Hematopoietic multipotent progenitor cell (in vitro differentiated cells): ENCODE results near the gene DDX31. TPM values are rescaled to one million over a fixed set of nuclear protein-coding genes. Genes with fewer than 3 reads are reported as not detected.

Experiments used
- DNase-seq, 3 donors: peaks; one replicate each; pipeline ENCODE4 v3.0.0-alpha.2; 2011 to 2015; ENCODE audit warnings: low read depth in 2 of 3, low spot score in 2 of 3
- total RNA-seq: library from RNA; depleted of rRNA; stranded (reverse); fragments of >200 nt; gene quantifications from one replicate; pipeline ENCODE4 v1.2.3, GENCODE V29; 2012

Gene DDX31
- total RNA-seq, 1 donor, result 7.0 TPM

DNA sequence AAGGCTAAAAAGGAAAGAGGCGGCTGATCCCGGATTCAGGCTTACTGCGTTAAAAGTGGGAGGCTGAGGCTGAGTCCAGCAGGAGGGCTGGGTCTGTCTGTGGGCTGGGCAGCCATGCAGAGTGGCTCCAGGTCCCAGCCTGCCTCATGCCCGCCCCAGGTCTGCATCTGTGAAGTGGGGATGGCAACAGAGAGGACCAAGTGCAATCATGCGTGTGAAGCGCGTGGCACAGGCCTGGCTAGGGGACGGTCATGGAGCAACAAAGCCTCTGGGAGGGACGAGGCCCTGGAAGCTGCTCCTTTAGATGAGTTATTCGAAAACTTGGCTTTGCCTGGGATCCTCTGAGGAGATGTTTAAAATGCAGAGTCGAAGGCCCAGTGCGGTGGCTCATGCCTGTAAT, 117.7 kb downstream of the DDX31 start:
- no peak for DNase-seq

DNA sequence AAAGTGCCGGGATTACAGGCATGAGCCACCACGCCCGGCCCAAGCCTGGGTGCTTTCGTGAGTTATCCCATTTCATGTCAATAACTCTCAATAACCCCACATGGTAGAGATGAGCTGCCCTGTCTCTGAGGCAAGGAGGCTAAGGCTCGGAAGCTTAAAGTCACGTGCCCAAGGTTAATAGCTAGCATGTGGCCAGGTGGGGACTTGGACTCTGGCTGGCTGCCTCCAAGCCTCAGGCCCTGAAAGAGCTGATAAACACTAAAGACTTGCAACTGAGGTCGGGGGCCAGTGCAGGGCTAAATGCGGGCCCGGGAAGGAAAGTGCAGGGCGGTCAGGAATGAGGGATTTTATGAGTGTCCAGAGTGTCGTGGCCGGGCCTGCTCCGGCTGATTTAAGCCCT, 118.2 kb downstream of the DDX31 start:
- no peak for DNase-seq

DNA sequence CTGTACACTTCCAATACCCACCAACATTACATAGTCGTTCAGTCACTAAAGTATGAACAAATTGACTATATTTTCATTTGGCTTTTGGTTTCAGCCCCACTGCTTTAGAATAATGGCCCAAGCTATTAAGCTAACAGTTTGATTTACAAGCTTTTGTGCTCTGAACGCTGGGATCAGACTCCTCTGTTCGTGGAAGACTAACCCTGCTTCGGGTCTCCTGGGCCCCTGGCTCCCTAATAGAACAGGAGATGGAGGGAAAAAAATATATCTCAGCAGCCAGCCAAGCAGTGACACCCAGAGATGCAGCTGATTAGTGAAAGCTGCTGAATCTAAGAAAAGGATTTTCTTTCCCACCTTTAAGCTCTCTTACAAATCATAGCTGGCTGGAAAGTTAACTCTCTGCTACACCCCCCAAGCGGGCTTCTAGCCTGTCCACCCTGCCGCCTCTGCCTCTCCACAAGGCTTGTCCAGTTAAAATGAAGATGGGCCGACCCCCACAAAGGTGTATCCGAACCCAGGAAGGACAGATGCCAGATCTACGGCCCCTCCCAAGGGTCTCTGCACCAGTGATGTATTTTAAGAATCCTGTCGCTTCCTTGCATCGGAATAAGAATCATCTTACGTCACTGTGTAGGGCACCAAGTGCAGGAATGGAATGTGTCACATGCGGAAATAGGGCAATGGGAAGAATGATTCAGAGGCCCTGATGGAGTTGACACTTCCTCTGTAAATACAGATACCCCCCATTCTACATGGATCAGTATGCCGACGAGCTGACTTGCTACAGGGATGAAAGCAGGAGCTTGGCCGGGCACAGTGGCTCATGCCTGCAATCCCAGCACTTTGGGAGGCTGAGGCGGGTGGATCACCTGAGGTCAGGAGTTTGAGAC, 120.8 kb downstream of the DDX31 start:
- DNase-seq, result no peak

DNA sequence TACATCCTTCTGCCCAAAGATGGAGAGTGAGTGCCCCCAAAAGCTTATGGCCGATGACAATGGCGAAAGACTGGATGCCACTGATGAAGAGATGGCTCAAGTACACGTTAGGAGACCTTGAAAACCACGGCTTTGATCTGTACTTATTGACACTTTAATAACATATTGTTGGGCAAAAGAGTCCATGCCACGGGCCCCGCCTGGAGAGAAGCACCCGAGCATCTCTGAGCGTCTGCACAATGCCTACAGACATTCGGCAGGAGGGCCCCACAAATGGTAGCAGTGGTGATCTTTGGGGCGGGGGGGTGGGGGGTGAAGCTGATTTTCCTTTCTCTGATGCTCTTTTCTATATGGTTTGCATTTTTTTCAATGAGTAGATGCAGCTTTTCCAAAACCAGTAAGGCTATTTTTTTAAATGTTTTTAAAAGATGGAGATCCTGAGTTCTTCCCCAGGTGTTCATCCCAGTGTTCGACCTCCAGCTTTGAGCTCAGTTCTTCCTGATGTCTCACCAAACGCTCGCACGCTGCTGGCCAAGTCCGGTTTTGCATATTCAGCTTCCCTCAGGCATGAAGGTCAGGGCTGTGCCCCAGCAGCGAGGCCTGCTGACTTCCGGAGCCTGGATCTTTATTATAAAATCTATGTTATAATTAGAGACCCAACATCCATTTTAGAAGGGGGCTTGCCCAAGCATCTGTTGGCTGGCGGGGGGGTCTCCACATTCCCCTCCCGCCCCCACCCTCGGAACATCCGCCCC, 121.6 kb downstream of the DDX31 start:
- no peak for DNase-seq

DNA sequence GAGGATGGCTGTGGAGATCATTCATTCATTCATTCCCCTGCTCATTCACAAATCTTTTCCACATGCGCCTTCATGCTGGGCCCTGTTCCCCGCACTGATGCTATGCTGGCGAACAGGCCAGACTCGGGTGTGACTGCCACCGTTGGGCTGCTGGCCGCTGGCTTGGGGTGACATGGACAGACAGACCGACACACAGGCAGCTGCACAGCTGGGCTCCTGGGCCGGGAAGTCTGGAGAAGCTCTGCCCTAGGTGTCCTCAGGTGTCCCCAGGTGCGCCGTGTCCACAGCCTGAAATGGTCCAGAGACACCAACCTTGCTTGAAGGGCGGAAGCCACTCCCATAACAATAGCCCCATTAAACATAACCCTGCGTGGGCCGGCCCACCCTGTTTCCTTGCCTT, 122.3 kb downstream of the DDX31 start:
- no peak for DNase-seq

DNA sequence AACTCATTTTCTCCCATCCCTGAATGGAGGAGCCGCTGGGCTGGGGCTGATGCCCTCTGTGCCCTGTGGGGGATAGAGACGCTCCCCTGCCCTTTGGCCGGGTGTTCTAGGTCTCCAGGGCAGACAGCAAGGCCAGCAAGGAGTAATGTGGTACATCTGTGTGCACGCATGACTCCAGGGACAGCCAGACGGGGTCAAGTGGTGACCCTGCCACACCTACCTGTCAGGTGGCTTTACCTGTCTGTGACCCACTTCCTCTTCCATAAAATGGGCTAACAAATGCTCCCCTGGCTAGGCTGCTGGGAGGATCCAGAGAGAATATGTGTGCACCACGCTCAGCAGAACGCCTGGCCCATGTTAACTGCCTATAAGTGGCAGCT, 122.7 kb downstream of the DDX31 start:
- no peak for DNase-seq

DNA sequence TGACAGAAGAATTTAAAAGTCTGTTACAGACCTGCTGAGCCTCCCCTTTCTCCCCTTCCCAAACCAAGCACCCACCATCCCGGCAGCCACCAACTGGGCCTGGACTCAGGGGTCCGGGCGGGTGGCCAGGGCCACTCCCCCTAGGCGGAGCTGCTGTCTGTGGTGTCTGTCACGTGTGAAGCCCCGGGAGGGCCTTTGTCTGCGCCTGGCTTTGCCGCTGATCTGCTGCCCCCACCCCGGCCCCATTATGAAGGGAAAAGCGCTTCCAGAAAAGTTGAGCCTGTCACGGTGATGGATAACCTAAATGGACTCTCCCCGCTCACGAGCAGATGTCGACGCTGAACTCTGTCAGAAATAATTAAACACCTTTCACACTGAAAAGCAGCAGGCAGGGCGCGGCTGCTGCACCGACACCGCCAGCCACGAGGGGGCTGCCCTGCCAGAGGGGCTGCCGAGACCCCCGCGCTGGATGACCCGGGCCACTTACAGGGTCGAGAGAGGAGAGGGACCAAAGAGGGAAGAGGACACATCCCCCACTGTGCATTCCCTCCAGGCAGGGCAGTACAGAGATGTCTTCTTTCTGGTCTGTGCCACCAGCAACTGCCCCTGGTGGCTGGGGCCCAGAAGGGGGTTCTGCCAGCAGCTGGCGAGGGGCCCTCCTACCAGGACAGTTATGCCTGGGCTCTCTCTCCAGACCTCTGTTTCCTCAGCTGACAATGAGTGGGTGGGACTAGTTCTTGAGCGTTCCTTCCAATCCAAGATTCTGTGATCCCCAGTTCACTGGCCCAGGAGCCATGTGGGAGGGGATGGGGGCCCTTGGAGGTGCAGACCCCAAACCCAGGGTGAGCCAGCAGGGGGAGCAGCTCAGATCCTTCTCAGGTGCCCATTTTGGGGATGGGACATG, 123.4 kb downstream of the DDX31 start:
- peak in 2 of 3 donors; percentile 32 to 42 for DNase-seq

DNA sequence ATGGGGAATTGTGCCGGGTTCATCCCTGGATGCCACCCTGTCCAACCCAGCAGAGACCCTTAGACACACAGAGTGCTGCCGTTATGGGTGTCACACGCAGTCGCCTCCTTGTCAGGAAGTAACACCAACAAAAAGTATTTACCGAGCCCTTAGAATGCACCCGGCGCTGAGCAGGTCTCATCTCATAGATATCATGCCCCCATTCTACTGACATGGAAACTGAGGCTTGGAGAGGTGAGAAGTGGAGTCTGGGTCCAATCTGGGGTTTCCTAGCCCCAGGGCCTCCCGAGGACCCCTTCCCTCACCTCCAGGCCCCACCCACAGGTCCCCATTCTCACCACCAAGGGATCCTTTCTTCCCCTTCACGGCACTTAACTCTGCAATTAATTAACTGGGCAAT, 124.2 kb downstream of the DDX31 start:
- DNase-seq, result no peak

DNA sequence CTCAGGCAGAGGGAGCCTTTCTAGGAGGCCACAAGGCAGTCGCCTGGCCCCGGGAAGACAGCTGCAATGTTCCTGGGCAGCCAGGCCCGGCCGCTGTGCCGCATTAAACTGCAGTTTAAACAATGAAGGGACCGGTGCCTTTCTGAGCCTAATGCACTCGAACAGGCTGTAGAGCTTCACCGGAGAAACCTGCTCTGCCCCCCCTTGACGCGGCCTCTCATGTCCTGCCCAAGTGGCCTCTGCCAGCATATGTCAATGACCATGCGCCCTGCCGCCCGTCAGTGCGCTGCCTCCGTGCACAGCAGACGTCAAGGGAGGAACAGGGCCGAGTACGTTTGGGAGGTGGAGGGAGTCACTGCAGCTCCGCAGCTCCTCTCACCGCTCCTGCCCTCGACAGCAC, 125.8 kb downstream of the DDX31 start:
- DNase-seq, result no peak

DNA sequence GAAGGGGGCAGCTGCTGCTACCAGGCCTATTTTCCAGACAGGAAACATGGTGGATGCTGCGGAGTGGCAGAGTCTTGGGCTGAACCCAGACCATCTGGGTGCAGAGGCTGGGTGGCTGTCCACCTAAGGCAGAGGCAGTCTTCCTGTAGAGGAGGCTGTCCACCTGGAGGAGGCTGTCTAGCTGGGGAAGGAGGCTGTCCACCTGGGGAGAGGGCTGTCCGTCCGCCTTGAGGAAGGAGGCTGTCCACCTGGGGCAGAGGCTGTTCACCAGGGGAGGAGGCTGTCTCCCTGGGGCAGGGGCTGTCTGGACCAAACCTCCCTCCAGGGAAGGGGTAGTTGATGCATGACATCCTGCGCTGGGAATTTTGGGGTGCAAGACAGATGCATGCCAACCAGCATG, 126.5 kb downstream of the DDX31 start:
- no peak for DNase-seq

Other genes with a start within 250 kb of the DDX31 start
- not detected for gene BARHL1, start 87.4 kb downstream of the DDX31 start, total RNA-seq
- 9.7 TPM for gene GTF3C4, start 481 bp upstream of the DDX31 start, total RNA-seq
- gene AK8, start 208.3 kb upstream of the DDX31 start, total RNA-seq, result 0.54 TPM
- 10.0 TPM for gene SPACA9, start 208.9 kb upstream of the DDX31 start, total RNA-seq